ENCODE results near the gene SMCR8.
"Not testable (repeated sequence)": the region's sequence is repeated elsewhere in the genome, so short reads cannot be mapped to it uniquely, and the experiment has no call there.

The SMCR8 gene

DNA sequence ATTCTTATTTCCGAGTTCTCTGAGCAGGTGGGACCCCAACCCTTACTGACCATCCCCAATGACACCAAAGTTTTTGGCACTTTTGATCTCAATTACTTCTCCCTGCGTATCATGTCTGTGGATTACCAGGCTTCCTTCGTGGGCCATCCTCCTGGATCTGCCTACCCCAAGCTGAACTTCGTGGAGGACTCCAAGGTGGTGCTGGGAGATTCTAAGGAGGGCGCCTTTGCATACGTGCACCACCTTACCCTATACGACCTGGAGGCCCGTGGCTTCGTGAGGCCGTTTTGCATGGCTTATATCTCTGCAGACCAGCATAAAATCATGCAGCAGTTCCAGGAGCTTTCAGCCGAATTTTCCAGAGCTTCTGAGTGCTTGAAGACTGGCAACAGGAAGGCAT is 868 bp downstream of the SMCR8 start:
- no peak for DNase-seq (ENCODE audit: low read depth)

DNA sequence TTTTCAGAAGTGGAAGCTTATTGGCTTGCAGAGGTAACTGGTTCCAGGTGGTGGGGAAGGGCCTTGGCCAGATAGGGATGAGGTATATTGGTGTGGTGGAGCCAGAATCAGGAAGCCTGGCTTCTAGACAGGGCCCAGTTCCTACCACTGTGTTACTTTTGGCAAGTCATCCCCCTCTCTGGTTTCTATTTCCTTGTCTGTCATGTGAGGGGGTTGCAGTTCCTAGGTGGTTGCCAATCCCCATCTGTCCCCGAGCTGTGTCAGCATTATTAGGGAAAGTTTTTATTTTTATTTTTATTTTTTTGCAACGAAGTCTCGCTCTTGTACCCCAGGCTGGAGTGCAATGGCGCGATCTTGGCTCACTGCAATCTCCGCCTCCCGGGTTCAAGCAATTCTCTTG is 3.0 kb downstream of the SMCR8 start:
- no peak for DNase-seq (ENCODE audit: low read depth)

DNA sequence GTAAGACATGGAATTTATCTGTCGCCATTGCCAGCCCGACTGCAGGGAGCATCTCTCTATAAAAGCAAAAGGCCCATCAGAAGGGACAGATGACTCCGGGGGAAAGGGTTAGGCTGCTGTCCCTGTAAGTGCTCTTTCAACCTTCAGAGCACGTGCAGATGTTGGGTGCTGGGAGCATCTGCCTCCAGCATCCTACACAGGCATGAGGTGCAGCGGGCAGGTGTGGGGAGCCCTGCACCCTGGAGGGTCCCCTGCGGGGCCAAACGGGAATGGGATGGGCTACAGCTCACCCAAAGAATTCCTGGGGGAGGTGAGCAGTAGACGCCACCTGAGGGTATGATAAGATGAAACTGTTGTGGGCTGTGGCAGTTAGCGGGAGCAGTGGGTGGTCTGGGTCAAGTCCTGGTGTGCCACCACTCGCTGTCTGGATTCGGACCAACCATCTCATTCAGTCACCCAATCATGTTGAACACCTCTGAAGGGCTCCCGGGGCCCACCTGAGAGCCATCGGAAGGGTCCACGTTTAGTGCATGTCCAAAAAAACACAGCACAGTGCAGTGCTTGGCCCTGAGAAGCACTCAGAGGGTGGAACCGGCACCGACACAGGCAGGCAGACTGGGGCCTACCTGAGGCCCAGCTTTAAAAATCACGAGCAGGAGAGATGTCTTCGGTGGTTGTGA is 3.8 kb downstream of the SMCR8 start:
- no peak for DNase-seq (ENCODE audit: low read depth)

DNA sequence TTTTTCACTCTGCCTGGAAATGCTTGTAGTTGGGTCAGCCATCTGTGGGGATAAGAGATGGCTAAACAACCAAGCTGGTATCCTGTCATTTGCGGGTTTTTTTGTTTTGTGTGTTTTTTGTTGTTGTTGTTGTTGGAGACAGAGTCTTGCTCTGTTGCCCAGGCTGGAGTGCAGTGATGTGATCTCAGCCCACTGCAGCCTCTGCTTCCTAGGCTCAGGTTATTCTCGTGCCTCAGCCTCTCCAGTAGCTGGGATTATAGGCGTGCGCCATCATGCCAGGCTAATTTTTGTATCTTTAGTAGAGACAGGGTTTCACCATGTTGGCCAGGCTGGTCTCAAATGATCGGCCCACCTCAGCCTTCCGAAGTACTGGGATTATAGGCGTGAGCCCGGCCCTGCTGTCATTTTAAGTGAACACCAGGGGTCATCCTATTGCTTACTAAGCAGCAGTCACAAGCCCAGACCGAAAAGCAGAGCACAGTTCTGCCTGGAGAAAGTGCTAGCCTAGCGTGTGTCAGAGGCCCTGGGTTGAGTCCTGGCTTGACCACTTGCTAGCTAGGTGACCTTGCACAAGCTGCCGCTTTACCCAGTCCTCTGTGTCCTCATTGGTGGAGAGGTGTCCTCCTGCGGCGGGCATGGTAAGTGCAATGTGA is 4.6 kb downstream of the SMCR8 start:
- DNase-seq (ENCODE audit: low read depth): peak; percentile 55

DNA sequence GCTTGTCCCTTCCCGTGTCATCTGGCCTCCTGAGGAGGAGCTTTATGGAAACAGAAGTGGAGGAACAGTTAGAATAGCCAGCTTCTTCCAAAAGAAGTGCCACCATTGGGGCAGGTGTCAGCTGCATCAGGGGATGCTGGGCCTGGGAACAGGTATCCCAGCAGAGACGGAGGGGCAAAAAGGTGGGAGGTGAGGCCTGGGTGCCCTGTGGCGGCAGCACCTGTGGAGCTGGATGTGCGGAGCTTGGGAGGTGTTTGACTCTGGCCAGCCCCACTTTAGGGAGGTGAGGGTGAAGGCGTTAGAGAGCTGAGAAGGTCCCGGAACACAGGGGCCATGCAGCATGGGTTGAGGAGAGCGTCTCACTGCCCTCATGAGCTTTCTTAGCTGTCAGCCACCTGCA is 5.2 kb downstream of the SMCR8 start:
- no peak for DNase-seq (ENCODE audit: low read depth)

DNA sequence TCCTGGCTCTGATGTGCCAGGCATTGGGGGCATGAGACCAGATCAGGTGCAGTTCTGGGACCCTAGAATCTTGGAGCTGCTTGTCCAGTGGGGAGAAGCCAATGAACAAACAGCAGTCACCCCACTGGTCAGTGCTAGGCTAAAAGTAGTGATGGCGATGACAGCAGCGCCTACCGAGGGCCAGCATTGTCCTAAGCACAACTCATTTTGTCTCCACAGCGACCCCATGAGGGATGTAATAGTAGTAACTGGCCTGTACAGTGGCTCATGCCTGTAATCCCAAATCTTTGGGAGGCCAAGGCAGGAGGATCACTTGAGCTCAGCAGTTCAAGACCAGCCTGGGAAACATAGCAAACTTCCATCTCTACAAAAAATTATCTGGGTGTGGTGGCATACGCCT is 6.2 kb downstream of the SMCR8 start:
- DNase-seq (ENCODE audit: low read depth): no peak

DNA sequence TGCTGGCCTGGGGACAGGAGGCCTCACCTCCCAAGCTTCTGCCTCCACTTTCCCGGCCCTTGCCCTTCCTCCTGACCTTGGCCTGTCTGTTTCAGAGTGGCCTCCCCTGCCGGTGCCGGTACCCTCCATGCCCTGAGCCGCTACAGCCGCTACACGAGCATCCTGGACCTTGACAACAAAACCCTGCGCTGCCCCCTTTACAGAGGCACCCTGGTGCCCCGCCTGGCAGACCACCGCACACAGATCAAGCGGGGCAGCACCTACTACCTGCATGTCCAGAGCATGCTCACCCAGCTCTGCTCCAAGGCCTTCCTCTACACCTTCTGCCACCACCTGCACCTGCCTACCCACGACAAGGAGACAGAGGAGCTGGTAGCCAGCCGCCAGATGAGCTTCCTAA is 7.4 kb downstream of the SMCR8 start:
- no peak for DNase-seq (ENCODE audit: low read depth)

DNA sequence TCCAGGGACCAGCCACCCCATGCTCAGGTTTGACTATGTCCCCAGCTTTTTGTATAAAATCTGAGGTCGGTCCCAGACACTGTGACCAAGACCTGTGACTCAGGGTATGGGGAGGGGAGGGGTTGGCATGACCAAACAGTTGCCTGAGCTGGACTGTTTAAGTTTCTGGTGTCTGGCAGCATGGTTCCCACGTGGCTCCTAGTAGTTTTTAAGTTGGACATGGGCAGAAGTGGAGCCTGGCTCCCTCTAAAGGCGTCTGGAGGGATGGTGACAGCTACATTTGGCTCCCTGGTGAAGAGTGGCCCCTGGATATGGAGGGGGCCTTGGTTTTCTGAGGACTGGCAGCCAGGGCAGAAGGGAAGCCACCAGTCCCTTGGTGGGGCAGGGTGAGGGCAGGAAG is 7.9 kb downstream of the SMCR8 start:
- no peak for DNase-seq (ENCODE audit: low read depth)

DNA sequence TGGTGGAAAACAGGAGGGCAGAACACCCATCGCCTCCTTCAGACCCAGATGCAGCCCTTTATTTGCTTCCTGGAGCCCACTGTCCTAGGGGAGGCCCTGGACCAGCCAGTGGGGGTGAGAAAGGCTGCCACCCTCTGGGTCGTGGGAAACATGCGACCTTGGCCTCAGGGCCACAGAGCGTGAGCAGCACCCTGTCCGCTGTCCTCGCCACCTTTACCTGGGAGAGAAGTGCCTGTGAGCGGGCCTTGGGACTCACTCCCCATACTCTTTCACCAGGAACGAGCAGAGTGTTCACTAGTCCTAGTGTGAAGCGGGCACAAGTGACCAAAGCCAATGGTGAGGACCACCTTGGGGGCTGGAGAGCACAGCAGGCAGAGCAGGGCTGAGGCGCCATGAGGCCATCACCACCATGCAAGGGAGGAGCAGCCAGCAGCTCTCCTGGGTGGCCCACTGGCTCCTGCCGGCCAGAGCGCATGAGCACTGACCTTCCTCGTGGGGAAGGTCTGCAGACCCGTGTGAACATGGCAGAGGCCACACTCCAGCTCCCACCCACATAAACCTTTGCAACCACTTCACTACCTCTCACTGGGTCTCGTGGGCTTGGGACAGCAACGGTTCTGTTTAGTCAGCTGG is 8.5 kb downstream of the SMCR8 start:
- DNase-seq (ENCODE audit: low read depth): no peak

DNA sequence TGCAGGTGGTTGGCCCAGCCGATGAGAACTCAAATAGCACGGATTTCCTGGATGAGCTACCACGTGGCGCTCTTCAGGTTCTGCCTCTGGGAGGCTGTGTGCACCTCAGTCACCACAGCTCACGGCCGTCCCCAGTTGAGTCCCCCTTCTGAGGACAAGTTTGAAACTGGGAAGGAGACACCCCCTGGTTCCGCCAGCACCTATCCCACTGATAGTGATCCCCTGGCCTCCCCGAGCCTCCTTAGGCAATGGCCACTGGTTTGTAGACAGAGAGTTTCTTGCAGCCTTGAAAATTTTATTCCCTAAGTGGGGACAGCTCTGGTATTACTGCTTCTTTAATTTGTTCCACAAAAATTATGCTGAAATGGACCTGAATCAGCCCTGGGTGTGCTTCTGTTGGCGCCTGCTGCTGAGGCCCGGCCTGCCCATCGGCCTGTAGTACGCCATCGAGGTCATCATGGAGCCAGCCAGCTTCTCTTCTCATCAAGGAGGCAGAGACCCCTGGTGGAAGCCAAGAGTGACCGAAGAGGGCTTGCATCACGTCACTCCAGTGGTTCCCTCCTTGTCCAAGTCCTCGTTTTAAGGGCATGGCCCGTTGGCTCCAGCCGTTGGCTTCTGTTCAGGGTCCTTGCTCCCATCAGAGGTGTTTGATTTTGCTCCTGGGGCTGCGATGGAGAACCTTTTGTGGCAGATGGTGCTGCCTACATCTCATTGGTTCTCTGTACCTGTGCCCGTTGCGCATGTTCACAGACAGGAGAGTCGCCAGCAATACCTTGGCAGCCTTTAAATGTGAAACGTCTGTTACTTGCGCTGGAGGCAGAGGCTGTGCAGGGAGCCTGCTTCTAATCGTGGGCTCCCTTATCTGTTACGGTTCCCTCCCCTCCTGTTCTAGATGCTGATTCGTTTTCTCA is 9.3 kb downstream of the SMCR8 start:
- DNase-seq (ENCODE audit: low read depth): no peak

DNA sequence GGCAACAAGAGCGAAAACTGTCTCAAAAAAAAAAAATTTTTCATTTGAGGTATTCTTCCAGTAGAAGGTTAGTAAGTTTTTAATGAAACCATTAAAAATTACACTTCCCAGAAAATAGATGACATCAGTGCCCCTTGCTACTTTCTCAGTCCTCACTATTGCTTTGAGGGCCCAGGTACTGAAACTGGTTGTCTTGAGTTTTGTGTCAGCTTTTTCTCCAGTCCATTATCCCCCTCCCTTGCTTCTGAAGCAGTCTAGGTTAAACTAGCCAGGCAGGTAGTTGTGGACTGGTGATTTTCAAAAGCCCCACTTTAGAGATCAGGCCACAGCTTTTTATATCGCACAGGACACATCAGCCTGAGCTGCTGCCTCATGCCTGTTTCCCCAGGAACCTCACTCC is 10.9 kb downstream of the SMCR8 start:
- no peak for DNase-seq (ENCODE audit: low read depth)

DNA sequence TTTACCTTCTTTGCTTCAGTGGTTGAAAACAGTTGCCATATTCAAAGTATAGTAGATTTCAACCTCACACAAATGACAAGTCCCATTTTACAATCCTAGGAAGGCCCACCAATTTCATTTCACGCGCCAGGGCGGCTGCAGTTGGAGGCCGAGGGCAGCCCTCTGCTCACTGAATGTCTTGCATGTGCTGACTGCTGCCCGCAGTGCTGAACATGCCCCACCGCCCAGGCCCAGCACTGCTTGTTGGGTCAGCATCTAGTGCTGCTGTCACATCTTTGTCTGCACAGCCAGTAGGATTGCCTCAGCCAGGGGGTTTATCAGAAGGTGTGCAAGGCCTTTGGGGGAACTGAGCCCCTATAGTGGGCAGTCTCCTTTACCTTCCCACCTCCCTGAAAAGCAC is 11.5 kb downstream of the SMCR8 start:
- DNase-seq (ENCODE audit: low read depth): no peak

DNA sequence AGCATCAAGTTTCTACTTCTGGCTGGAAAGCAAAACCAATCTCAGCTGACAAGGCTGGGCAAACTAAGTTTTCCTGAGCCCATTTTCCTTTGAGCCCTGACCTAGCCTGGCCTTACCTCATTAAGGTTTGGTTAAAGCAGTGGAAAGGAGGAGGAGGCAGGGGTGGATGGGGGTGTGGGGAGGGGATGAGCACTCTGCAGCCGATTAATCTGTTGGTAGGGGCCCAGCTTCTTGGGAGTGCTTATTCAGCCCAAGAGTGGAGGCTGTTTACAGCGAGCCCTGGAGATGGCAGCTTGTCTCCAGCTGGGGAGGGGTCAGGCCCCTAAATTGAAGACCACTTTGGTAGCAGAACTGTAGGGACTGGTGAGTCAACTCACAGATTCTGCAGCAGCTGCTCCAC is 12.0 kb downstream of the SMCR8 start:
- no peak for DNase-seq (ENCODE audit: low read depth)

DNA sequence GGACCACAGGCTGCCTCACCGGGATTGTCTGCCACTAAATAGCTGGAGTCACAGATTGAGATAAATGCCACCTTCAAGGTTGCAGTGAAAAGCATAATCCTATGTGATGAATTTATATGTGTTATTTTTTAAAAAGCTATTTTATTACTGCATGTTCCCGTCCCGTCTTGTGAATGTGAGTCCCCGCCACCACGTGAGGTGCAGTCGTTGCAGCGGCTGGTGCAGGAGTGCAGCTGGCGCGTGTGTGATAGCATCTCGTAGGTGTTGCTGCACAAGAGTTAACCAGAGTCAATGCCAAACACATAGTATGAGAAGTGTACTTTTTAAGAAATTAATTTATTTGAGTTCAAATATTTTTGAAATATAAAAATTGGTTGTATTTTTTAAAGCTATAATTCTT is 12.5 kb downstream of the SMCR8 start:
- DNase-seq (ENCODE audit: low read depth): no peak

DNA sequence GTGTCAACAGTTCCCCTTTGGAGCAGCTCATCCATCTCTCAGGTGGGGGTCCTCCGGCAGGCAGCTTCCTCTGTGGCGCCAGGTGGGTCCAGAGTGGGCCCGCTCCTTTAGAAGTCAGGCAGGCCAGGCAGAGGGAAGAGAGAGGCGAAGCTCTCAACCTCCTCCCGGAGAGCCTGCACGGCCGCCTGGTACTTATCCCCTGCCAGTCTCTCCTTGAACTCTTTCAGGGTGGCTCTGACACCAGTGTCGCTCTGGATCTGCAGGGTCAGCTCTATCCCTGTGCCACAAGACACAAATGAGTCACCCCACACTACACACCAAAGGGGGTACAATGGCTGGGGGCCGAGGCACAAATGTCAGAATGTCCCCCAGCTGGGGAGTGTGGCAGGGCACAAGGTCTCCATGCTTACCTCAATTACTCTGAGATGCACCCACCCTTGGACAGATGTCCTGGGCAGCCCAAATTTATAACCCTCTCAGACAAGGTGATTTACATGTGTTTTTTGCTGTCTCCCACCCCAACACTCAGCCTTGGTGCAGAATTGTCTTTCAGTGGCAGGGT is 13.6 kb downstream of the SMCR8 start:
- DNase-seq (ENCODE audit: low read depth): no peak

DNA sequence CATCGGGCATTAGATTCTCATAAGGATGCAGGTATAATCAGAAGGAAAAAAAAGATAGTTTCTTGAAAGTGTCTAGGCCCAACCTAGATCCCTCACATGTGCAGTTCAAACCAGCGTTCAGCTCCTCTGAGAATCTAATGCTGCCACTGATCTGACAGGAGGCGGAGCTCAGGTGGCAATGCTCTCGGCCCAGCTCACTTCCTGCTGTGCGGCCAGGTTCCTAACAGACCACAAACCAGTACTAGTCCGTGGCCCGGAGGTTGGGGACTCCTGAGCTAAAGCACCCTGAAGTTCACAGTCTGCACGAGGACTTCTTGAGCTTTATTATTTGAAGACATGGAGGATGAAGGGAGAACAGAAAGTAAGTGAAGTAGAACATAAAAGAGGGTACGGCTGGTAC is 16.8 kb downstream of the SMCR8 start:
- DNase-seq (ENCODE audit: low read depth): no peak

DNA sequence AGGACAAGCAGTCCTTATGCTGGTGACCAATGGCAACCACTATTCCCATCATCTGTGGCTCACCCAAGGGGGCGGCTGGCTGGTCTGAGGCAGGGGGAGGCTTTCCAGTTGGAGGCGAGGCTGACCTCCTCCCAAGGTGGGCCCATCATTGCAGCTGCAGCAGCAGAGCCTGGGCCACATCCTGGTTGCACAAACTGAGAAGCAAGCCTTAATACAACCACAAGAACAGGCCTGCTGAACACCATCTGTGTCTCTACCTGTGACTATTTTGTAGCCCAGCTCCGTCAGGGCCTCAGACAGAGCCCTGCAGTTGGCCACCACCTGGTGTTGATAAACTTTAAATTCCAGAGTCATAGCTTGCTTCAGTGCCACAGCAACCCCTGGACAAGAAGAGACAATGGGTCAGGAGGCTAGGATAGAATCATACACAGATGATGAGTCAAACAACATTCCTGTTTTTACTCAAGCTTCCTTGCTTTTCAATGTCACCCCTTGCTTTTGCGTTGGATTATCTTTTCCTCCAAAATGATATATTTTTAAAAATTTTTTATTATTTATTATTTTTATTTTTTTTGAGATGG is 17.9 kb downstream of the SMCR8 start:
- no peak for DNase-seq (ENCODE audit: low read depth)

DNA sequence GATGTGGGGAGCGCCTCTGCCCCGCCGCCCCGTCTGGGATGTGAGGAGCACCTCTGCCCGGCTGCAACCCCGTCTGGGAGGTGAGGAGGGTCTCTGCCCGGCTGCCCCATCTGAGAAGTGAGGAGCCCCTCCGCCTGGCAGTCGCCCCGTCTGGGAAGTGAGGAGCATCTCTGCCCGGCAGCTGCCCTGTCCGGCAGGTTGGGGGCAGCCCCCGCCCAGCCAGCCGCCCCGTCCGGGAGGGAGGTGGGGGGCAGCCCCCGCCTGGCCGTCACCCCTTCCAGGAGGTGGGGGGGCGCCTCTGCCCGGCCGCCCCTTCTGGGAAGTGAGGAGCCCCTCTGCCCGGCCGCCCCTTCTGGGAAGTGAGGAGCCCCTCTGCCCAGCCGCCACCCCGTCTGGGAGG is 23.1 kb downstream of the SMCR8 start:
- DNase-seq (ENCODE audit: low read depth): not testable (repeated sequence)

DNA sequence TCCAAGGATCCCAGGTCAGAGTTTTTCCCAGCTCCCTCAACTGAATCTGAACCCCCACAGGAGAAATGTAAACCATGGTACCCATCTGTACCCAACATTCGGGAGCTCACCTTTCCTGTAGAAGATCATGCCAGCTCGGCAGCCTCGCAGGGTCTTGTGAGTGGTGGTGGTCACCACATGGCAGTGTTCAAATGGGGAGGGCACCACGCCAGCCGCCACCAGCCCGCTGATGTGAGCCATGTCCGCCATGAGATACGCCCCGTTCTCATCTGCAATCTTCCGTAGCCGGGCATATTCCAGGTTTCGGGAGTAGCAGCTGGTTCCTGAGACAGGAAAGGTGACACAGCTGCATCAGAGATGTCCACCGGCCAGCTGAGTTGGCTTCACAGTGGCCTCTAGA is 24.8 kb downstream of the SMCR8 start:
- DNase-seq (ENCODE audit: low read depth): no peak

DNA sequence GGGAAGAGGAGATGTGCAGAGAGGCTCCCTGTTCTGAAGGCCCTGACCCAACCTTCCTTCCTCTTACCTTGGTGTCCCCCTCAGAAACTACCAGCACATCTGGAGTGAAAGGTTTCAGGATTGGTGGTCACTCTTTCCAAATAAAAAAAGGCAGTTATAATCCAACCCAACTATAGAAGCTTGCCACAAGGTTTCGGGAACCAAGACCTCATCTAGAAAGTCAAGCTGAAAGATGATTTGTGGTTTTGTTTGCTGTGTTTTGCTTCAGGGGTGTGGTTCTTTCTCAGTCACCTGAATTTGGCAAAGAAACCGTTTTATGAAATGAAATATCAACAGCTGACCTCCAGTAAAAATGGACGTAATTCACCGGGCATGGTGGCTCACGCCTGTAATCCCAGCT is 28.9 kb downstream of the SMCR8 start:
- no peak for DNase-seq (ENCODE audit: low read depth)

DNA sequence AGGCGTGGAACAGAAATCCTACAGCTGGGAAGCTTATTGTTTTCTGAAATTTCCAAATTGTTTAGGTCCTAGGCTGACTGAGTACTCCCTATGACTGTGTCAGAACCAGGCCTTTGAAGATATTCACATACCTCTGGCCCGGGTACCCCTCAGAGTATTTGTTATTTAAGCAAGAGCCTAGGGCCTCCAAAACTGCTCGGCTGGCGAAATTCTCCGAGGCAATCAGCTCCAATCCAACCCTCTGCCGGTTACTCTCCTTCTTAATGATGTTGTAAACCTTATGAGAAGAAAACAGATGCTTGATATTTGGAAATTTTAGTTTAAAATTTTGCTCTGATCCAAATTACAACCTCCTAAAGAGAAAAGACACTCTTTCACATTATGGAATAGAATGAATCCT is 38.4 kb downstream of the SMCR8 start:
- no peak for DNase-seq (ENCODE audit: low read depth)

DNA sequence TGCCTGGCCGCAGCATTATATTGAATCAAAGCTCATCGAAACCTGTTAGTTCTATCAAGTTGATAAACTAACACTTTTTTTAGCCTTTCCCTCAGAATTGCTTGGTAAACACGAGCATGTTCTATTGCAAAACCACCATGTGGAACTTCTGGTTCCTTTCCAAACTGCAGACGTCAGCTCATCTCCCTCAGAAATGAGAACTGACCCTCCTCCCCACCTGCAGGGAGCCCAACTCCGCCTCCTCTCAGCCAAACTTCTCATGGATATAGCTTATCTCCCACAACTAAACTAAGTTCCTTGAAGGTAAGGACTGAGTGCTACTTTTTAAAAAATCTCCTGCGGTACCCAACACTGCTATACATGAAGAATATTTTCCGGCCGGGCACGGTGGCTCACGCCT is 41.5 kb downstream of the SMCR8 start:
- peak; percentile 19 for DNase-seq (ENCODE audit: low read depth)
